ENCODE data around the gene DENND2D.

Gene DENND2D, protein sequence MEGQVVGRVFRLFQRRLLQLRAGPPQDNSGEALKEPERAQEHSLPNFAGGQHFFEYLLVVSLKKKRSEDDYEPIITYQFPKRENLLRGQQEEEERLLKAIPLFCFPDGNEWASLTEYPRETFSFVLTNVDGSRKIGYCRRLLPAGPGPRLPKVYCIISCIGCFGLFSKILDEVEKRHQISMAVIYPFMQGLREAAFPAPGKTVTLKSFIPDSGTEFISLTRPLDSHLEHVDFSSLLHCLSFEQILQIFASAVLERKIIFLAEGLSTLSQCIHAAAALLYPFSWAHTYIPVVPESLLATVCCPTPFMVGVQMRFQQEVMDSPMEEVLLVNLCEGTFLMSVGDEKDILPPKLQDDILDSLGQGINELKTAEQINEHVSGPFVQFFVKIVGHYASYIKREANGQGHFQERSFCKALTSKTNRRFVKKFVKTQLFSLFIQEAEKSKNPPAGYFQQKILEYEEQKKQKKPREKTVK

DNA sequence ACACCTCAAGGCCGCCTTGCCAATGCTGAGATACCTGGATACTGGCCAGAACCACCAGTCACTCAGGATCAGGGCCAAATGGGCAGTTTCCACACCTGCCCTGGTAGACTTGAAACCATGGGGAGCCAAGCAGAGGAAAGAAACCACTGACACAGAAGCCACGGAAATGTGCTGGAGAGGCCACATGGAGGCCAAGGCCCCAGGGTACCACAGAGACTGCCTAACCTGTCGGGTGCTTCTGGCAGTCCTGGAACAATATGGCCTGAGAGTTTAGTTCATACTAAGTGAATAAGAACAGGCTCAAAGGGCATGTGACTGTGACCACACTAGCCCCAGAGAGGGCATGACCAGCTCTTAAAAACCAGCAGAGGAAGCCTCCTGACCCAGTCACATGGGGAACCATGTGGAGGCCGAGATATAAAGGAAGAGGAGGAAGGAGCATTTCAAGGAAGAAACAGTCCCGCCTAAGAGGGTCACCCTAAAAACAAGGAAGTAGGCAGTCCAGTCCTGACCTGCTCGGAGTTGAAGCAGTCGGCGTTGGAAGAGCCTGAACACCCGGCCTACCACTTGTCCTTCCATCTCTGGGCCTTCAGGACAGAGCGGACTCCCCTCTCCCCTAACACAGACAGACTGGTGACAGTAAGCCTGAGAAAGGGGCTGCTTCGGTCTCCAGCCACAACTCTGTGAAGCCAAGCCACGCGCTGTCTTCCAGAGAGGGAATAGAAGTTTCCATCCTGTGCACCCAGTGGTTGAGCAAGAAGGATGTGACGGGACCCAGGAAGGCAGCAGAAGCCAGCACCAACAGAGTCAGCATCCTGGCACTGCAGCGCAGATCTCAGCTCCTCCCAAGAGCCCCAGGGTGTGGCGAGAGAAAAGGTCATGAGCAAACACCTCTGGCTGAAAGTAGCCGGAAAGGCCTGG is at the start of gene DENND2D:
Gene DENND2D (minus strand): TSS at position 766 of the 921 bp plus-strand sequence. CDS start 187 bp downstream, at position 579.
- H3K4me3 ChIP-seq (ENCODE audit: low read depth, low read length), result no peak within 1 kb of the TSS
- no peak for DNase-seq (ENCODE audit: low read depth, low spot score)
- TF ChIP-seq, protein P1, sequence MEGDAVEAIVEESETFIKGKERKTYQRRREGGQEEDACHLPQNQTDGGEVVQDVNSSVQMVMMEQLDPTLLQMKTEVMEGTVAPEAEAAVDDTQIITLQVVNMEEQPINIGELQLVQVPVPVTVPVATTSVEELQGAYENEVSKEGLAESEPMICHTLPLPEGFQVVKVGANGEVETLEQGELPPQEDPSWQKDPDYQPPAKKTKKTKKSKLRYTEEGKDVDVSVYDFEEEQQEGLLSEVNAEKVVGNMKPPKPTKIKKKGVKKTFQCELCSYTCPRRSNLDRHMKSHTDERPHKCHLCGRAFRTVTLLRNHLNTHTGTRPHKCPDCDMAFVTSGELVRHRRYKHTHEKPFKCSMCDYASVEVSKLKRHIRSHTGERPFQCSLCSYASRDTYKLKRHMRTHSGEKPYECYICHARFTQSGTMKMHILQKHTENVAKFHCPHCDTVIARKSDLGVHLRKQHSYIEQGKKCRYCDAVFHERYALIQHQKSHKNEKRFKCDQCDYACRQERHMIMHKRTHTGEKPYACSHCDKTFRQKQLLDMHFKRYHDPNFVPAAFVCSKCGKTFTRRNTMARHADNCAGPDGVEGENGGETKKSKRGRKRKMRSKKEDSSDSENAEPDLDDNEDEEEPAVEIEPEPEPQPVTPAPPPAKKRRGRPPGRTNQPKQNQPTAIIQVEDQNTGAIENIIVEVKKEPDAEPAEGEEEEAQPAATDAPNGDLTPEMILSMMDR (IDR thresholded peaks at IDR 0.05; ENCODE audit: insufficient read depth, low read length, missing control alignments), result no peak
- CTCF ChIA-PET, result interaction anchor here (1.0 to 2.5 kb wide), 3 partner anchors 17 to 134 kb away, joined by 3 to 12 read pairs (median 7); no protein-coding TSS in a partner anchor
- POLR2A ChIA-PET, result no interaction called here

DNA sequence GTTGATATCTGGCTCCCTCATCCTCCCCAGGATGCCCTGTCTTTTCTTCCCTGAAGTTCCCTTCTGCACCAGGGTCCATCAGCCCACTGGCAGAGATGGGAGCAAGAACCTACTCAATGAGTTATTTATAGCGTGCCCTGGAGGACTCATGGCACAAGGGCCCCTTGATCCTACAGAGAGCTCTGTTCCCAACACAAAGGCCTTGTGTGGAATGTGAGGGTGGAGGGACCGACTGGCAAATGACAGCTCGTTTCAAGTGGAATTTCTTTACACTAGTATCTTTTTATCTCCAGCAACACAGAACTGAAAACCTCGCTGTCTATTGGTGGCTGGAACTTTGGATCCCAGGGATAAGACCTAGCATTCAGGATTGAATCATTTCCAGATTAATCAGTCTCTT is 49.5 kb upstream of the DENND2D start:
- POLR2A ChIA-PET, result no interaction called here
- CTCF ChIA-PET, result no interaction called here
- no peak for DNase-seq (ENCODE audit: low read depth, low spot score)
- TF ChIP-seq, protein P1 (IDR thresholded peaks at IDR 0.05; ENCODE audit: insufficient read depth, low read length, missing control alignments), result no peak
- H3K4me3 ChIP-seq (ENCODE audit: low read depth, low read length), result no peak overlapping the region

DNA sequence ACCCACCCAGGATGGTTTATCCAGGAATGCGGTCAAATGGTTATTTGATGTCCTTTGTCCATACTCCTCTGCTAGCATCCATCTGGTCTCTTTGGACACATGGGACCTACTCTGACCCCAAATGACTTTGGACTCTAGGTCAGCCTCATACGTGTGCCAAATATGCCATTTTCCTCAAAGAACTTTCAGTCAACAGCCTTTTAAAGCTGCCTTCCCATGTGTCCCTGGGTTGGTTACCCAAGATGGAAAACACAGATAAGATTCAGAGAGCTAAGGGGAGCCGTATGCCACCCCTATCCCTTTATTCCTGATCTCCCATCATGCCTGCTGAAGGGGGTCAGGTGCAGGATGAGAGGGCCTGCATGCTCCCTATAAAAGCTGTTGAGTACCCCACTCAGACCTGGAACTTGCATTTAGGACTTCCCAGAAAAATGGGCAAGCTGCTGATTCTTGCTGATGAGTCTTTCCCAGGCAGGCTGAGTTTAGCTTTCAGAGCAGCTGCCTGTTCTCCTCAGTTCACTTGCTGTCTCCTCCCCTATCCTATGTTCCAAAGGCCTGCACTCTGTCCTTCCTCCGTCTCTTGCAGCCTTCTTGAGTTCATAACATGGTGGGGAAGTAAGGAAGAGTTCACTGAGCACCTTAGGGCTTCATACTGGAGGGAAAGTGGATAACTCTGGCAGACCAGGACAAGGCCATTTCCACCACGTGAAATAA is 46.8 kb upstream of the DENND2D start:
- DNase-seq (ENCODE audit: low read depth, low spot score), result no peak
- CTCF ChIA-PET, result no interaction called here
- POLR2A ChIA-PET, result no interaction called here

DNA sequence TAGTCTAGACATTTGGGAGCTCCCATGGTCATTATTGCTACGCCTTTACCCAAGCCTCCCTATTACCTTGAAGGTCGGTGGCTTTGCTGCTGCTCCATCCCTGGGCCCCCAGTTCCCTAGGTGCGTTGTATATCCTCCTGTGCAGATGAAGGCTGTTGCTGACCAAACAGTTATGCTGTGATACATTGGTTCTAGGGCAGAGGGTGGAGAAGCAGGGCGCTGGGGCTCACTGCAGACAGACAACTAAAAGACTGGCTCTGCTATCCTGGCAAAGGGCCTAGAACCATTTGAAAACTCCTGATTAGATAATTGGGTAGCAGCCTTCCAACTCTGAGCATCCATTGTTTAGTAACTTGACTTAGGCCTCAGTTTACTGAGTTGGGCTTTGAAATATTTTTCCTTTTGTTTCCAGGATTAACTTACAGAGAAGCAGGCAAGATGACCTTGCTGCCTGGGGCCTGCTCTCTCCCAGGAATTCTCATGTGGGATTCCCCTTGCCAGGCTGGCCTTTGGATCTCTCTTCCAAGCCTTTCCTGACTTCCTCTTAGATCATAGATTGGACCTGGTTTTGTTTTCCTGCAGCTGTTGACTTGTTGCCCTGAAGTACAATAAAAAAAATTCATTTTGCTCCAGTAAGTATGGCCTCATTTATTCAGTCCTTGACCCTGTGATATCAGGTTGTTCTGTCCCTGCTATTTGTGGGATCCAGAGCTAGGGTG is 42.5 kb upstream of the DENND2D start:
- no peak for DNase-seq (ENCODE audit: low read depth, low spot score)
- H3K4me3 ChIP-seq (ENCODE audit: low read depth, low read length), result no peak overlapping the region
- TF ChIP-seq, protein P1 (IDR thresholded peaks at IDR 0.05; ENCODE audit: insufficient read depth, low read length, missing control alignments), result no peak
- POLR2A ChIA-PET, result no interaction called here
- CTCF ChIA-PET, result interaction anchor here (2.6 kb wide), 1 partner anchor 20 kb away, joined by 7 read pairs; no protein-coding TSS in a partner anchor

More for the DNA sequence above, 46.8 kb upstream of the DENND2D start:
- TF ChIP-seq, protein P1 (IDR thresholded peaks at IDR 0.05; ENCODE audit: insufficient read depth, low read length, missing control alignments), result no peak
- H3K4me3 ChIP-seq (ENCODE audit: low read depth, low read length), result no peak overlapping the region

DNA sequence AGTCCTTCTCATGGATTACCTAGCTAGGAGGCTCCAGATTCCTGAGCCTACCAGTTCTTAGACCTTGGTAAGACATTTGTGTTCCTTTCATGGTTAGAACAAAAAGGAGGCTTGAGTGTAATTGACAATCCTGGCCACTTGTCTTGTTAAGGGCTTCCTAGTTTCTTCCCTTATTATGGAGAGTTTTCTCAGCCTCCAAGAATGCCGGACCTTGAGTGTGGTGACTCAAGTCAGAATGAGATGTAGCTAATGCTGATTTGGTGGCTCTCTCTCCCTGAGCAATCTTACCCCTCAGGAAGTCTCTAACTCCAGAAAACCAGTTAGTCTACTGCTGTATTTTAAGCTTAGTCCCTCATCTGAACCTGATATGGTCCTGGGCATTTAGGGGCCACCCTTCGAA is 41.4 kb upstream of the DENND2D start:
- TF ChIP-seq, protein P1 (IDR thresholded peaks at IDR 0.05; ENCODE audit: insufficient read depth, low read length, missing control alignments), result no peak
- no peak for DNase-seq (ENCODE audit: low read depth, low spot score)
- ChIA-PET CTCF (interaction anchor here (2.6 kb wide), 1 partner anchor 19 kb away, joined by 7 read pairs; no protein-coding TSS in a partner anchor), POLR2A (no interaction called here)
- H3K4me3 ChIP-seq (ENCODE audit: low read depth, low read length), result no peak overlapping the region

All from AG04449 (cell line).